GM12878 (cell line): ENCODE data around the gene PDXP. TPM values are rescaled to one million over a fixed set of nuclear protein-coding genes. Genes with fewer than 3 reads are reported as not detected.

Experiments used
- ASH2L ChIP-seq: fragments of 300-600, 200-600 bp; sonication (generic); IDR thresholded peaks from 2 replicates; pipeline ENCODE4 v1.6.1; 2017; ENCODE audit warnings: low read depth, mild to moderate bottlenecking, borderline replicate concordance
- ATF3 ChIP-seq: IDR thresholded peaks from 2 replicates; pipeline ENCODE4 v1.6.1; 2011; ENCODE audit warnings: low read depth, mild to moderate bottlenecking, low read length, moderate library complexity, borderline replicate concordance; ENCODE audit errors: extremely low read depth
- BCLAF1 ChIP-seq: fragments of 450-650 bp; IDR thresholded peaks from 2 replicates; pipeline ENCODE4 v1.6.1; 2017; ENCODE audit warnings: antibody characterized with exemption, mild to moderate bottlenecking, moderate library complexity
- BHLHE40 ChIP-seq, 2 experiments: fragments of 450-650 bp in 1 of 2; IDR thresholded peaks; 2 replicates each; pipeline ENCODE4 v1.6.1; 2011 to 2017; ENCODE audit warnings: low read depth in 2 of 2, borderline replicate concordance in 1 of 2, improper control_type of control experiment in 1 of 2, low read length in 1 of 2, mild to moderate bottlenecking in 1 of 2
- DPF2 ChIP-seq: fragments of 450-650 bp; IDR thresholded peaks from 2 replicates; pipeline ENCODE4 v1.6.1; 2017; ENCODE audit warnings: mild to moderate bottlenecking
- EGR1 ChIP-seq, 2 experiments: IDR thresholded peaks; 1 replicate in 1 of 2; 2 replicates in 1 of 2; pipeline ENCODE4 v1.6.1; 2011 to 2012; ENCODE audit warnings: low read depth in 2 of 2, low read length in 2 of 2, borderline replicate concordance in 1 of 2, mild to moderate bottlenecking in 1 of 2, moderate library complexity in 1 of 2
- HDGF ChIP-seq: fragments of 450-650 bp; IDR thresholded peaks from 2 replicates; pipeline ENCODE4 v1.6.1; 2016; ENCODE audit warnings: antibody characterized with exemption
- KAT2A ChIP-seq: conservative IDR thresholded peaks from 2 replicates; pipeline ENCODE4 v1.6.1; 2011; ENCODE audit warnings: low read depth, low read length; ENCODE audit not compliant: control insufficient read depth
- PML ChIP-seq: IDR thresholded peaks from 2 replicates; pipeline ENCODE4 v1.6.1; 2012; ENCODE audit warnings: low read length, inconsistent platforms
- POU2F2 ChIP-seq: IDR thresholded peaks from 3 replicates; pipeline ENCODE4 v1.6.1; 2011; ENCODE audit warnings: low read depth, mild to moderate bottlenecking, low read length, borderline replicate concordance
- REST ChIP-seq: IDR thresholded peaks from 2 replicates; pipeline ENCODE4 v1.6.1; 2012; ENCODE audit warnings: mild to moderate bottlenecking, low read depth, low read length
- STAT3 ChIP-seq: IDR thresholded peaks from 2 replicates; pipeline ENCODE4 v1.6.1; 2011; ENCODE audit warnings: low read depth, low read length, improper control_type of control experiment
- TAF1 ChIP-seq: IDR thresholded peaks from 2 replicates; pipeline ENCODE4 v1.6.1; 2011; ENCODE audit warnings: mild to moderate bottlenecking, low read depth, low read length, borderline replicate concordance
- ZBTB4 ChIP-seq: fragments of 450-650 bp; formaldehyde crosslinking; IDR thresholded peaks from 2 replicates; pipeline ENCODE4 v1.4.0; 2022; ENCODE audit warnings: mild to moderate bottlenecking, moderate library complexity
- ZNF384 ChIP-seq: IDR thresholded peaks from 2 replicates; pipeline ENCODE4 v1.6.1; 2012; ENCODE audit warnings: low read depth, mild to moderate bottlenecking, low read length, improper control_type of control experiment, borderline replicate concordance
- polyA plus RNA-seq, 11 experiments: library from polyadenylated mRNA; depleted of rRNA in 4 of 11; unstranded in 6 of 11; stranded (reverse) in 5 of 11; fragments of >200 nt; fragmentation: Nextera tagmentation in 4 of 11; fragmentation: Illumina TruSeq in 1 of 11; extraction: Ambion mirVana in 4 of 11; extraction: Trizol in 1 of 11; gene quantifications; 1 replicate in 1 of 11; 2 replicates in 10 of 11; pipeline versions ENCODE4 v1.2.1 to v1.2.3, GENCODE V29; 2011 to 2016; ENCODE audit warnings: inconsistent platforms in 2 of 11, missing spikeins in 2 of 11, low read depth in 1 of 11
- total RNA-seq, 4 experiments: library from RNA; depleted of rRNA in 3 of 4; stranded (reverse); fragments of >200 nt in 3 of 4; fragmentation: Illumina TruSeq in 1 of 4; extraction: Trizol in 1 of 4; gene quantifications; 2 replicates each; pipeline versions ENCODE4 v1.2.1 to v1.2.3, GENCODE V29; 2013 to 2021

The PDXP gene
- total and polyA plus RNA-seq, 10 of the 15 experiments (the other 5 are each of a cell fraction or from before 2014, with no cell fraction given): 4.4 to 56.7 (median 34.6) TPM

GRCh38 chr22:37686002-37686982 is 27.8 kb downstream of the PDXP start, which contains the start of gene NOL12 (continued):
- no peak for TF ChIP-seq REST
- TF ChIP-seq ZBTB4 (CRISPR knock-in tag): no peak
- 0 out of 2 replicates have a peak, but pooled peaks have one; percentile 21 for TF ChIP-seq DPF2
- no peak for TF ChIP-seq ATF3
- peak; percentile 51; the same call in 1 of the 2 replicates for TF ChIP-seq PML
- peak; percentile 22; the same call in 1 of the 2 replicates for TF ChIP-seq ZNF384
- TF ChIP-seq TAF1: peak; percentile 84; the same call in 1 of the 2 replicates
- TF ChIP-seq KAT2A: no peak
- TF ChIP-seq POU2F2: peak; percentile 49; the same call in 1 of the 3 replicates
- peak; percentile 92; the same call in 1 of the 2 replicates for TF ChIP-seq ASH2L
- TF ChIP-seq HDGF: no peak
- TF ChIP-seq BCLAF1: no peak
- peak; percentile 4 to 62; a peak in 1 of 4 replicates for TF ChIP-seq BHLHE40 (IDR thresholded peaks at IDR 0.05; ENCODE audit: borderline replicate concordance in 1 of 2, low read depth in 2 of 2, low read length in 1 of 2)
- TF ChIP-seq EGR1 (IDR thresholded peaks at IDR 0.05; ENCODE audit: borderline replicate concordance in 1 of 2, low read depth in 2 of 2, low read length in 2 of 2): peak in 1 of 2 experiments; percentile 34; a peak in 2 of 3 replicates
- TF ChIP-seq STAT3: no peak
